ENCODE data around the gene PAK4. TPM values are rescaled to one million over a fixed set of nuclear protein-coding genes. Genes with fewer than 3 reads are reported as not detected.

Gene PAK4
- total and polyA plus RNA-seq, 2 of the 13 experiments (the other 11 are each of a cell fraction or from before 2014, with no cell fraction given) = 9.5 to 17.8 TPM

DNA sequence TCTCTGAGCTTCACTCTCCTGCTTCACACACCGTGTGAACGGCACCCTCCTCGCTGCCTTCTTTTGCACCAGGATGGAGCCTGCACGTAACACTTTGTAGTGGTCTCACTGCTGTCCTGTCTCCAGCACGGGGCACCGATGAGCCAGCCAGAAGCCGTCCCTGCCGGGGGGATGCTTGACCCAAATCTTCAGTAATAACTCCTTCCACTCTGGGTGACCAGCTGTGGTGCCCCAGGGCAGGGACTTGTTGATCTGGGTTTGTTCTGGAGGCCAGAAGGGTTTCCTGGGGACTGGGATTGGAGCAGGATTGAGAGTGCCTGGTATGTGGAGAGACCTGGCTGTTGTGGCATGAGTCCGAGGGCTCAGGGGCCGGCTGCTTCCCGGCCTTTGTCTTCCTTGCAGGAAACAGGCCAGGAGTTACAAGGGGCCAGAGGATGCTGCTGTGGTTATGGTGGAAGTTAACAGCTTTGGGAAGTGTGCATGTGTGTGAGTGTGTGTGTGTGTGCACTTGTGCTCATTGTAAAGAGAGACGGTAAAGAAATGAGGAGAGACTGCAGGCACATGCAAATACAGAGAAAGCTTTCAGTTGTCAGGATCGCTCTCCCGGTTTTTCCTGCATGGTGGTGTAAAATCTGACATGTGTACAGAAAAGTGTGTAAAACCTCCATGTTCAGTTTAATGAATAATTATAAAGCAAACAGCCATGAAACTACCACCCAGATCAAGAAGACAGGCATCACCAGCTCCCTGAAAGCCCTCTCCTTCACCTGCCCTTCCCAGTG lies 18.9 kb downstream of the PAK4 start:
- 8% methylated on average over 12 of the region's 14 CpGs for WGBS (ENCODE audit: low lambda C conversion rate)
- peak overlapping the region; percentile 73 for H3K9ac ChIP-seq (ENCODE audit: insufficient read depth, low read depth, low read length)
- POLR2A ChIA-PET = interaction anchor here (0.9 to 3.3 kb wide), 6 partner anchors 11 to 169 kb away, joined by 3 to 35 read pairs (median 14); partner anchors contain the start of genes FBXO17 and PAK4
- H3K27me3 ChIP-seq (ENCODE audit: control insufficient read depth in 1 of 2, insufficient read depth in 2 of 2, low read length in 2 of 2) = no peaks in the 10 kb centered on the region
- peak overlapping the region; percentile 89 for H3K27ac ChIP-seq (ENCODE audit: extremely low read length, insufficient read depth, low read length)
- peak overlapping the region; percentile 52 to 67 (median 58) for H3K4me3 ChIP-seq (replicated peaks in 1 of 3; ENCODE audit: insufficient read depth in 1 of 3, low read depth in 2 of 3, low read length in 3 of 3)
- no peaks in the 10 kb centered on the region for H3K9me3 ChIP-seq (ENCODE audit: low read length)
- no TSS peak for BruUV-seq (replicated peaks)
- peaks cover 77% of the 10 kb centered on the region for H3K4me1 ChIP-seq (ENCODE audit: insufficient read depth, low read length)
- peaks cover 5 to 7% of the 10 kb centered on the region in 2 experiments; a peak in 4 of 5 replicates for H3K36me3 ChIP-seq (replicated peaks in 1 of 2; ENCODE audit: control insufficient read depth in 1 of 2, insufficient read depth in 2 of 2, low read length in 2 of 2)
- peak overlapping the region; percentile 89 for H3K4me2 ChIP-seq (ENCODE audit: low read depth, low read length)
- ATAC-seq (peak; percentile 44), DNase-seq (ENCODE audit: low spot score) (no peak), FAIRE-seq (peak; percentile 53)
- H4K20me1 ChIP-seq (ENCODE audit: insufficient read depth, low read length) = peaks cover 31% of the 10 kb centered on the region
- H3K79me2 ChIP-seq (ENCODE audit: insufficient read depth, low read length) = peaks cover 72% of the 10 kb centered on the region
- in situ Hi-C loops (cut with HindIII; ENCODE audit: extremely low pct_ligation_motif_present, low pct_unique_long_range_greater_than_20kb) = no loop called here
- intact Hi-C loops (cut with micrococcal nuclease; ENCODE audit: unreplicated experiment) = loop anchor here (1.0 kb wide), 2 partner anchors 18 to 43 kb away; no protein-coding TSS in a partner anchor
- CTCF ChIA-PET (ENCODE audit: low intra/inter-chr PET ratio, low total read pairs) = no interaction called here
- H2AFZ ChIP-seq (ENCODE audit: low read length) = no peak overlapping the region
- no peak for TF ChIP-seq SNRNP70 (IDR thresholded peaks at IDR 0.05; ENCODE audit: low read depth, low read length)
- no peak for TF ChIP-seq DDIT3 (CRISPR knock-in tag; IDR thresholded peaks at IDR 0.05)
- no peak for TF ChIP-seq ZMAT3 (CRISPR knock-in tag; conservative IDR thresholded peaks at IDR 0.05)
- TF ChIP-seq TBP (CRISPR knock-in tag; IDR thresholded peaks at IDR 0.05) = no peak
- no peak for TF ChIP-seq ZNF282 (IDR thresholded peaks at IDR 0.05; ENCODE audit: partially characterized antibody)
- no peak for TF ChIP-seq ZBED4 (CRISPR knock-in tag; IDR thresholded peaks at IDR 0.05; ENCODE audit: borderline replicate concordance)
- TF ChIP-seq TEAD3 (CRISPR knock-in tag; optimal IDR thresholded peaks at IDR 0.05; ENCODE audit: borderline replicate concordance) = peak; percentile 48
- TF ChIP-seq ZXDC (CRISPR knock-in tag; IDR thresholded peaks at IDR 0.05) = no peak
- 0 out of 2 replicates have a peak, but pooled peaks have one; percentile 19 for TF ChIP-seq ZNF430 (CRISPR knock-in tag; IDR thresholded peaks at IDR 0.05)
- 0 out of 2 replicates have a peak, but pooled peaks have one; percentile 22 for TF ChIP-seq CBX5 (CRISPR knock-in tag; IDR thresholded peaks at IDR 0.05; ENCODE audit: borderline replicate concordance)
- peak; percentile 79 for TF ChIP-seq ZBTB43 (CRISPR knock-in tag; conservative IDR thresholded peaks at IDR 0.05)
- 0 out of 2 replicates have a peak, but pooled peaks have one; percentile 42 for TF ChIP-seq NCOA1 (CRISPR knock-in tag; IDR thresholded peaks at IDR 0.05)
- TF ChIP-seq ZNF605 (CRISPR knock-in tag; IDR thresholded peaks at IDR 0.05) = 0 out of 2 replicates have a peak, but pooled peaks have one; percentile 9
- no peak for TF ChIP-seq ZC3H13 (CRISPR knock-in tag; IDR thresholded peaks at IDR 0.05)
- 0 out of 2 replicates have a peak, but pooled peaks have one; percentile 52 for TF ChIP-seq ZBTB38 (CRISPR knock-in tag; IDR thresholded peaks at IDR 0.05)
- TF ChIP-seq TP53 (CRISPR knock-in tag; conservative IDR thresholded peaks at IDR 0.05) = no peak

Data from HepG2 (cell line).